Esophagus muscularis mucosa (tissue), 4 donors: ENCODE data around the gene GBP6.

Source experiments
- CTCF ChIP-seq, 3 experiments: fragments of 200-600 bp in 2 of 3; fragments of 450-650 bp in 1 of 3; sonication (generic) in 2 of 3; IDR thresholded peaks; one replicate each; pipeline ENCODE4 v1.5.1; 2017 to 2019; ENCODE audit warnings: antibody characterized with exemption in 3 of 3, mild to moderate bottlenecking in 2 of 3, moderate library complexity in 1 of 3
- EP300 ChIP-seq: sonication (generic); formaldehyde crosslinking; IDR thresholded peaks from one replicate; pipeline ENCODE4 v1.6.1; 2017; ENCODE audit warnings: antibody characterized with exemption
- POLR2A ChIP-seq: fragments of 450-650 bp; IDR thresholded peaks from one replicate; pipeline ENCODE4 v1.6.1; 2017; ENCODE audit warnings: antibody characterized with exemption, moderate library complexity, mild to moderate bottlenecking, low read depth
- POLR2AphosphoS5 ChIP-seq, 2 donors: sonication (generic); formaldehyde crosslinking; IDR thresholded peaks; one replicate each; pipeline ENCODE4 v1.6.1; 2017; ENCODE audit warnings: antibody characterized with exemption in 2 of 2

- TF ChIP-seq POLR2AphosphoS5 (IDR thresholded peaks at IDR 0.05) (no peak), CTCF (IDR thresholded peaks at IDR 0.05) (no peak), POLR2A (no peak), EP300 (no peak)
Observed at GRCh38 chr1:89332461-89332860, 31.4 kb upstream of the GBP6 start.
